GM19240 (cell line): ENCODE measurements around the gene CASK.

Experiments
- DNase-seq: peaks from one replicate; pipeline ENCODE4 v3.0.0; 2011; ENCODE audit warnings: low spot score; ENCODE audit not compliant: insufficient read length

Gene CASK

GRCh38 chrX:41923211-41923977 lies at the start of gene CASK:
Gene CASK (minus strand): TSS chrX:41923554. CDS start chrX:41922988, 566 bp downstream.
- peak; percentile 36 for DNase-seq

GRCh38 chrX:41971346-41971745 lies 48.0 kb upstream of the CASK start:
- no peak for DNase-seq

GRCh38 chrX:41970419-41970818 lies 47.1 kb upstream of the CASK start:
- DNase-seq: no peak

GRCh38 chrX:41963348-41963747 lies 40.0 kb upstream of the CASK start:
- no peak for DNase-seq

- no peak for DNase-seq
These were observed 36.8 kb upstream of the CASK start for GRCh38 chrX:41960142-41960541.

GRCh38 chrX:41958861-41959260 lies 35.5 kb upstream of the CASK start:
- DNase-seq: no peak

GRCh38 chrX:41956027-41956426 lies 32.7 kb upstream of the CASK start:
- no peak for DNase-seq

- no peak for DNase-seq
These were observed 28.7 kb upstream of the CASK start for GRCh38 chrX:41952102-41952501.

- DNase-seq: no peak
These were observed 23.7 kb upstream of the CASK start for GRCh38 chrX:41946989-41947612.

- no peak for DNase-seq
These were observed 22.9 kb upstream of the CASK start for GRCh38 chrX:41946235-41946634.

GRCh38 chrX:41935832-41936231 lies 12.5 kb upstream of the CASK start:
- DNase-seq: no peak

- DNase-seq: no peak
These were observed 10.2 kb upstream of the CASK start for GRCh38 chrX:41933546-41933945.

- no peak for DNase-seq
These were observed 9.5 kb upstream of the CASK start for GRCh38 chrX:41932885-41933284.

- DNase-seq: no peak
These were observed 8.2 kb upstream of the CASK start for GRCh38 chrX:41931591-41931990.

- DNase-seq: no peak
These were observed 777 bp upstream of the CASK start for GRCh38 chrX:41923978-41924683.

GRCh38 chrX:41922431-41923151 lies 763 bp downstream of the CASK start:
- DNase-seq: no peak

GRCh38 chrX:41921492-41922430 lies 1.6 kb downstream of the CASK start:
- no peak for DNase-seq

GRCh38 chrX:41919870-41920269 lies 3.5 kb downstream of the CASK start:
- DNase-seq: no peak

GRCh38 chrX:41917517-41917916 lies 5.8 kb downstream of the CASK start:
- no peak for DNase-seq

GRCh38 chrX:41913476-41913875 lies 9.9 kb downstream of the CASK start:
- no peak for DNase-seq

GRCh38 chrX:41912923-41913322 lies 10.4 kb downstream of the CASK start:
- no peak for DNase-seq
